ENCODE results near the gene IFT88.

Gene IFT88

DNA sequence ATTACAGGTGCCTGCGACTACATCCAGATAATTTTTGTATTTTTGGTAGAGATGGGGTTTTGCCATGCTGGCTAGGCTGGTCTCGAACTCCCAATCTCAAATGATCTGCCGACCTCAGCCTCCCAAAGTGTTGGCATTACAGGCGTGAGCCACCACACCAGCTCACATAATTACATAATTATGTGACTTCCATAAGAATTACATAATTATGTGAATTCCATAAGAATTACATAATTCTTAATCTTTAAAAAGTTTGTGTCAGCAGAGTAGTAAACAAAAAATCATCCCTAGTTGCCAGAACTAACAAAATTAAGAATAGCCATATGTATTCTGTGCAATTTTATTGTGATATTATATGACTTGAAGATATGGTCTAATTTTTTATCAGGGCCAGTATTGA is 25.6 kb downstream of the IFT88 start:
- TF ChIP-seq, protein P1, sequence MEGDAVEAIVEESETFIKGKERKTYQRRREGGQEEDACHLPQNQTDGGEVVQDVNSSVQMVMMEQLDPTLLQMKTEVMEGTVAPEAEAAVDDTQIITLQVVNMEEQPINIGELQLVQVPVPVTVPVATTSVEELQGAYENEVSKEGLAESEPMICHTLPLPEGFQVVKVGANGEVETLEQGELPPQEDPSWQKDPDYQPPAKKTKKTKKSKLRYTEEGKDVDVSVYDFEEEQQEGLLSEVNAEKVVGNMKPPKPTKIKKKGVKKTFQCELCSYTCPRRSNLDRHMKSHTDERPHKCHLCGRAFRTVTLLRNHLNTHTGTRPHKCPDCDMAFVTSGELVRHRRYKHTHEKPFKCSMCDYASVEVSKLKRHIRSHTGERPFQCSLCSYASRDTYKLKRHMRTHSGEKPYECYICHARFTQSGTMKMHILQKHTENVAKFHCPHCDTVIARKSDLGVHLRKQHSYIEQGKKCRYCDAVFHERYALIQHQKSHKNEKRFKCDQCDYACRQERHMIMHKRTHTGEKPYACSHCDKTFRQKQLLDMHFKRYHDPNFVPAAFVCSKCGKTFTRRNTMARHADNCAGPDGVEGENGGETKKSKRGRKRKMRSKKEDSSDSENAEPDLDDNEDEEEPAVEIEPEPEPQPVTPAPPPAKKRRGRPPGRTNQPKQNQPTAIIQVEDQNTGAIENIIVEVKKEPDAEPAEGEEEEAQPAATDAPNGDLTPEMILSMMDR (IDR thresholded peaks at IDR 0.05) = no peak
- H3K27ac ChIP-seq = no peak overlapping the region
- no peak overlapping the region for H3K4me3 ChIP-seq
- DNase-seq (ENCODE audit: low spot score) = no peak

DNA sequence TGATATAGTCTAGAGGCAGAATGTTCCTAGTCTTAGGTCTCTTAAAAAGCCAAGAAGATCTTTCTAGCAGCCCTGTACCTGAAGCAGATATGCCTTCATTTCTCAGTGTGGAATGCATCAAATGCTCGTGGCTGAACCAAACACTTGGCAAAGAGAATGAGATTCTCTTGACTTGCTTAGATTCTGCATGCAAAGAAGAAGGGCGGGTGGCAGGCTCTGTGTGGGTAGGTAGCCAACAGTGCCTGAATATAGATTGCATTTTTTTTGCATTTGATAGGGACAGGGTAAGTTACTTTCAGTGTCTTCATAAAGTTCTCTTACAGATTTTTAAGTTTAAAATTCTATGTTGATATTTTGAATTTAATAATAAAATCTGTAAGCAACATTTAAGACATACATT is 27.3 kb downstream of the IFT88 start:
- TF ChIP-seq, protein P1 (IDR thresholded peaks at IDR 0.05) = no peak
- no peak for DNase-seq (ENCODE audit: low spot score)
- Histone ChIP-seq H3K4me3 (no peak overlapping the region), H3K27ac (no peak overlapping the region)

DNA sequence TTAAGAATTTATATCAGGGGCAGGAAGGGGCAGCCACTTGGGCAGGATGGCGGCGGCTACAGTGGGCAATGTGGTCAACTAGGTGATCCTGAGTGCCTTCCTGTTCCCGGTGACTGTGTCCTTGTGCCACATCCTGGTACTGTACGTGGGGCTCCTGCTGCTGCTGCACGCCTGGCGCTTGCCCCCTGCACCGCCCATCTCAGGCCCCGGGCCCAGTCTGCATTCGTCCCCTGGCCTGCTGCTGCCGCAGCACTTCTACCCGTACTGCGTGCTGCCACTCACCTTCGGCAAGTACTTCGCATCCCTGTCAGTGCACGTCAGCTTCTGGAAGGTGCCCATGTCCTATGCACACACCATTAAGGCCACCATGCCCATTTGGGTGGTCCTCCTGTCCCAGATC is 40.1 kb downstream of the IFT88 start:
- Histone ChIP-seq H3K27ac (no peak overlapping the region), H3K4me3 (no peak overlapping the region)
- TF ChIP-seq, protein P1 (IDR thresholded peaks at IDR 0.05) = no peak
- DNase-seq (ENCODE audit: low spot score) = no peak

DNA sequence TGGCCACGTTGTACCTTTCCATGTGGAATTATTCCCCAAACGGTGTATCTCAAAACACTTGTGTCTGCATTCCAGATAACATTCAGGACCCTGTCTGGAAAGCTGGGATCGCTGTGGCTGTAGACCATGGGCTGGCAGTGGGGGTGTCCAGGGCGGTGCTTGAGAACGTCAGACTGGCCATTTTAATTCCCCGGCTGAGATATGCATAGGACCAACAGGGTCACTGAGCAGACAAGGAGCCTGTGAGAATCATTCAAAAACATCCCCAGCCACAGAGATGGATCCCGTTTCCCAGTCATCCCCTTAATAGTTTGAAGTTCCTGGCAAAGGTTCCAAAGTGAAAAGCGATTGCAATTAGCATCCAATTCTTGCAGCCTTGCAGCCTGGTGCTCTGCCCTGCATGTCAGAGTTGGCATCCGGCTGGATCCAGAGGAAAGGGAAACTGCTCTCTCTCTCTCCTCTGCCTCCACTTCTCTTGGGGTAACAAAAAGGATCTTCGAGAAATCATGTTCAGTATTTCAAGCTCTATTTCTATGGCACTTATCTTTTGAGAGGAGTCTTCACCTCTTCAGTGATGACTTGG is 41.6 kb downstream of the IFT88 start:
- DNase-seq (ENCODE audit: low spot score) = no peak
- no peak overlapping the region for H3K4me3 ChIP-seq
- TF ChIP-seq, protein P1 (IDR thresholded peaks at IDR 0.05) = no peak
- H3K27ac ChIP-seq = no peak overlapping the region

- no peak for DNase-seq (ENCODE audit: low spot score)
- TF ChIP-seq, protein P1 (IDR thresholded peaks at IDR 0.05) = no peak
- Histone ChIP-seq H3K27ac (no peak overlapping the region), H3K4me3 (no peak overlapping the region)
Observed at GRCh38 chr13:20609145-20609544, 42.2 kb downstream of the IFT88 start.

DNA sequence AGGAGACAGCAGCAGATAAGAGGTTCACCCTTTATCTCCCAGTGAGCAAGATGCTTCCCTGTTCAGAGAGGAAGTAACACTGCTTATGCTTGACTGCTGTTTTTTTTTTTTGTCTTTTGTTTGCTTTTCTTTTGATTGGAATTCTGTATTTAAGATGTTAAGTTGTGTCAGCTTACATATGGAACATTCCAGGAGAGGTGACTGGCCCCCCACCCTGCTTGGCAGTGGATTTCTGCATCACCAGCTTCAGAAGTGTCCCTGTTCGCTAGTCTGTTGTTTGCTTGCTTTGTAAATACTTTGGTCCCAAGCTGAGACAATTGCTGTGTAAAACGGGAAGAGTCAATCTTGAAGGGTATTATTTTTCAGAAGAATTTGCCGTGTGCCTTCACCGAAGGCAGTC is 43.0 kb downstream of the IFT88 start:
- DNase-seq (ENCODE audit: low spot score) = no peak

More for the DNA sequence above, 43.0 kb downstream of the IFT88 start:
- TF ChIP-seq, protein P1 (IDR thresholded peaks at IDR 0.05) = no peak
- Histone ChIP-seq H3K4me3 (no peak overlapping the region), H3K27ac (no peak overlapping the region)
